Superior temporal gyrus (tissue), 1 donor: ENCODE results near the gene DUSP2.
"Not testable (repeated sequence)": the region's sequence is repeated elsewhere in the genome, so short reads cannot be mapped to it uniquely, and the experiment has no call there.

Experiments
- DNase-seq: peaks from one replicate; pipeline ENCODE4 v3.0.0-alpha.2; 2016; ENCODE audit errors: extremely low spot score

The DUSP2 gene

GRCh38 chr2:96147593-96148201, 2.5 kb upstream of the DUSP2 start:
- no peak for DNase-seq

GRCh38 chr2:96146881-96147592, 1.8 kb upstream of the DUSP2 start:
- no peak for DNase-seq

GRCh38 chr2:96146153-96146880, 1.1 kb upstream of the DUSP2 start:
- DNase-seq, result no peak

GRCh38 chr2:96145848-96146152, 560 bp upstream of the DUSP2 start:
- DNase-seq, result no peak

- DNase-seq, result no peak
Measured at GRCh38 chr2:96144481-96145035, 682 bp downstream of the DUSP2 start.

- peak; percentile 21 for DNase-seq
Measured at GRCh38 chr2:96143848-96144480, 1.3 kb downstream of the DUSP2 start.

GRCh38 chr2:96143231-96143847, 1.9 kb downstream of the DUSP2 start:
- no peak for DNase-seq

GRCh38 chr2:96142217-96143113, 2.8 kb downstream of the DUSP2 start:
- no peak for DNase-seq

GRCh38 chr2:96141624-96141967, 3.6 kb downstream of the DUSP2 start:
- not testable (repeated sequence) for DNase-seq

GRCh38 chr2:96140941-96141623, 4.2 kb downstream of the DUSP2 start:
- no peak for DNase-seq

- DNase-seq, result no peak
Measured at GRCh38 chr2:96139181-96139758, 6.0 kb downstream of the DUSP2 start.

- peak; percentile 43 for DNase-seq
Measured at GRCh38 chr2:96138179-96139145, 6.8 kb downstream of the DUSP2 start, which contains the start of gene ASTL. Gene ASTL (minus strand): TSS chr2:96138502. CDS start chr2:96138436, 66 bp downstream.

- DNase-seq, result no peak
Measured at GRCh38 chr2:96137321-96138178, 7.7 kb downstream of the DUSP2 start.

- no peak for DNase-seq
Measured at GRCh38 chr2:96136129-96136720, 9.0 kb downstream of the DUSP2 start.

GRCh38 chr2:96135621-96136020, 9.6 kb downstream of the DUSP2 start:
- DNase-seq, result no peak

- no peak for DNase-seq
Measured at GRCh38 chr2:96135171-96135570, 10.1 kb downstream of the DUSP2 start.

GRCh38 chr2:96134421-96134820, 10.8 kb downstream of the DUSP2 start:
- DNase-seq, result no peak
